GM19372 (cell line): ENCODE measurements around the gene CLCF1.
"Not testable (repeated sequence)": the region's sequence is repeated elsewhere in the genome, so short reads cannot be mapped to it uniquely, and the experiment has no call there.

Source experiments
- ATAC-seq: cut with Tn5 transposase; IDR thresholded peaks from one replicate; pipeline ENCODE4 v1.9.1; 2021; ENCODE audit warnings: mild to moderate bottlenecking, low read depth, moderate library complexity; ENCODE audit not compliant: unreplicated experiment

The CLCF1 gene

GRCh38 chr11:67409261-67409666 lies 35.9 kb upstream of the CLCF1 start:
- no peak for ATAC-seq

DNA sequence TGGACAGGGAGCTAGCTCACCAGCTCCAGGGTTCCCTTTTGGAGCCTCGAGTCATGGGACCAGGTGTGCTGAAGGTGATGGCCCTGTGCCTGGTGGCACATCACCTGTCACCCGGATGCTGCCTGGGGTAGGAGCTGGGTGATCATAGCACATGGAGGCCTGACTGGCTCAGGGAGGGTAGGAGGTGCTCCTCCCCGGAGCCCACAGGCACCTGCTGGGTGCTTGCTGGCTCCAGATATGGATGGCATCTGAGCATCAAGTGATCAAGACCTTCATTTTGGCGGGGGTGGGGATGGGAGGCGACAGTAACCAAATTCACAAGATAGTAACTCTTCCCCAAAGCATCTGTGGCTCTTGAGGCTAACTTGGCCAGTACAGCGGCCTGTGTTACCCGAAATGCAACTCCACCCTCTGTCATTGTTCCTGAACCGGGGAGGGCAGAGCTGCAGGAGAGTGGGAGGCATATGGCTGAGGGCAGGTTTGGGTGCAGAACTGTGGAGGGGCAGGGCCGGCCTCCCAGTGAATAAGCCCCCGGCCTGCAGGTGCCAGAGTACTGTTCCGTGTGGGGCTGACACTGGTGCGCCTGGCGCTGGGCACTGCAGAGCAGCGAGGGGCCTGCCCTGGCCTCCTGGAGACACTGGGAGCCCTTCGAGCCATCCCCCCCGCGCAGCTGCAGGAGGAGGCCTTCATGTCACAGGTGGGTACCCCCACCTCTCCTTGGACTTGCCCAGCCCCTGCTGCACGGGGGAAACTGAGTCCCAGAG lies 35.2 kb upstream of the CLCF1 start:
- ATAC-seq, result no peak

DNA sequence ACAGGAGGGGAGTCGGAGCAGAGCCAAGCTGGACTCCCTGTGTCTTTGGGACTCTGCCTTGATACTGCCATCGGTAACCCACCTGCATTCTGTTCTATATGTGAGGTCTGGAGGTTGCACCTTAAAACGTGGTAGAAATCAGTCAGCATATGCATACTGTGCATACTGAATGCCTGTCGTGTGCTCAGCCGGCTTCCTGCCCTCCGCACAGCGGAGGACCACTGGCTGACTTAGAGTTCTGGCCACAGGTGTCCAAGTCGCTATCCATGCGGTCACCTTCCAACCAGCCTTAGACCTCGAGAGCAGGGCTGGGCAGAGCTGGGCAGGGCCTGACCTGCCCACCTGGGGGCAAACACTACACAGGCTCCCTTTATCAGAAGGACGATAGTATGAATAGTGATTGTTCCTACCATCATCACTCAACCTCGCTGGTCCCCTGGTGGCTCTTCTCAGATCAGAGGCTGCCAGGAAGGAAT lies 34.3 kb upstream of the CLCF1 start:
- no peak for ATAC-seq

GRCh38 chr11:67406969-67407687 lies 33.7 kb upstream of the CLCF1 start:
- ATAC-seq, result no peak

DNA sequence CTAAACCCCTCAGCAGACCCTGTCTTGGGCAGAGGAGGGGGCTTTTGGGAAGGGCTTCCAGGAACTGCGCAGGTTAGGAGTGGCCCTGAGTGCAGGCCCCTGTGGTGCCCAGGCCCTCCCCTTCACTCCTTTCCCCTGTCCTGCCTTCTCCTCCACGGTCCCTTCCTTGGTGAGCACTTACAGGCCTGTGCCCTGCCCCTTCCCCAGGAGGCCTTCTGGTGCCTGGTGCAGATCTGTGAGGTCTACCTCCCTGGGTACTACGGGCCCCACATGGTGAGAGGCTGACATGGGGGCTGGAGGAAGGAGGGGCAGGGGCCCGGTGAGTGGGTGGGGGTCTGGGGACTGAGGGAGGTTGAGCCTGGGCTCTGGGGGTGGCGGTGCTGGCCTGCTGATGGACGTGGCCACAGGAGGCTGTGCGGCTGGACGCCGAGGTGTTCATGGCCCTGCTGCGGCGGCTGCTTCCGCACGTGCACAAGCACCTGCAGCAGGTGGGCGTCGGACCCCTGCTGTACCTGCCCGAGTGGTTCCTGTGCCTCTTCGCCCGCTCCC lies 33.1 kb upstream of the CLCF1 start:
- no peak for ATAC-seq

DNA sequence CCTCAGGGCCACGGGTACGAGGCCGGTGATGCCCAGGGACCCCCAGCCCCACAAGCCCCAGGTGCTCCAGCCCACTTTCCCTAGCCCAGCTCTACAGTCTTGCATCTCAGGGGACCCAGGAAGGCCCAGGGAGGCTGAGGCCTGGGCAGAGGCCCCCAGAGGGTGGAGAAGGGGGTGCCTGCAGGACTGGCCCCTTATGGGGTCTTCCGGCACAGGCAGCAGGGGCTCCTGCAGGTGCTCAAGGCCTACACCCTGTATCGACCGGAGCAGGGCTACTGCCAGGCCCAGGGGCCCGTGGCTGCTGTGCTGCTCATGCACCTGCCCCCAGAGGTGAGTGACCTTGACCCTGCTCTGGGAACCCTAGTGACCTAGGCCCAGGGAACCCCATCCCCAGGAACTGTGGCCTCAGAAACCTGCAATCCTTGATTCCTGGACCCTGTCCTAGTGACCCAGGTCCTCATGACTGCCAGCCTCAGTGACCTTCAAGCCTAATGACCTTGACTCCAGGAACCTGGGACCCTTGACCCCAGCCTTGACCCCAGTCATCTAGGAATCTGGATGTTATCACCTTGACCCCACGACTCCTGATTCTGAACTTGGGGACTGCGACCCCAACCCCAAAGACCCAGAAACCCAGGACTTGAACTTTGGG lies 32.4 kb upstream of the CLCF1 start:
- no peak for ATAC-seq

DNA sequence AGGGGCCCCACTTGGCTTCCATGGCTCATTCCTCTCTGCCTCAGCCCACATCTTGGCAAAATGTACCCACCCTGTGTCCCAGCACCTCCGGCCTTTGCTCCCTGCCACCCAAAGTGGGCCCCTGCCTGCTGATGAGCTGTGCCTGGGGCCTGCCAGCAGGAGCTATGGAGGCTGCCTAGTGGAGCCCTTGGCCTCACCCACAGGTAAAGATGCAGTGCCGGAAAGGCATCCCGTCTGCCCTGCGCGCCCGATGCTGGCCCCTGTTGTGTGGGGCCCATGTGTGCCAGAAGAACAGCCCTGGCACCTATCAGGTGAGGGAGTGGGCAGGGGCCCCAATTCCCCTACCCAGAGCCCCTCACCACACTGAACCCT lies 31.8 kb upstream of the CLCF1 start:
- no peak for ATAC-seq

DNA sequence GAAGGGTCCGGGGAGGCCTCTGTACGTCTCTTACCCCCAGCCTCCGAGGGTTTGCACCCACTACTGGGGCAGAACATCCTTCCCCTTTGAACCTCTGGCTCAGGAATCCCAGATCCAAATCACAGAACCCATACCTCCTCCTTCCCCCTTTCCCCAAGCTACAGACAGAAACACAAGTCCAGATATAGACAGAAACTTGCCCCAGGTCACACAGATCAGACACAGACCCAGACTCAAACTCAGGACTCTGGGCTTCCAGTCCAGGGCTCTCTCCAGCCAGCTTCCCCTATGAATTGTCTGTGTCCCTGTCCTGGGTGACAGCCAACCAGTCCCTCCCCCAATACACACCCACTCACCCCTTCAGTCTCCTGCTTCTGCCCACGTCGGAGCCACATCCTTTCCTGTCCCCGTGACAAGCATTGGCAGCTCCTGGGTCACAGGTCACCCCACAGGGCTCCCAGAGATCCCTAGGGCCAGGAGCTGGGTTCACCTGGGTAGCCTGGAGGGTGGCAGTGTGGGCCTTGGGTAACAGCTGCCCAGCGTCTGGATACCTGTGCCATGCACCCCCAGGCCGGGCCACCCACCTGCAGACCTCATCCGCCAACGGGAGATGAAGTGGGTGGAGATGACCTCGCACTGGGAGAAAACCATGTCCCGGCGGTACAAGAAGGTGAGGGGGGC lies 31.3 kb upstream of the CLCF1 start:
- no peak for ATAC-seq

- not testable (repeated sequence) for ATAC-seq
These were observed 29.7 kb upstream of the CLCF1 start for GRCh38 chr11:67403085-67403484.

DNA sequence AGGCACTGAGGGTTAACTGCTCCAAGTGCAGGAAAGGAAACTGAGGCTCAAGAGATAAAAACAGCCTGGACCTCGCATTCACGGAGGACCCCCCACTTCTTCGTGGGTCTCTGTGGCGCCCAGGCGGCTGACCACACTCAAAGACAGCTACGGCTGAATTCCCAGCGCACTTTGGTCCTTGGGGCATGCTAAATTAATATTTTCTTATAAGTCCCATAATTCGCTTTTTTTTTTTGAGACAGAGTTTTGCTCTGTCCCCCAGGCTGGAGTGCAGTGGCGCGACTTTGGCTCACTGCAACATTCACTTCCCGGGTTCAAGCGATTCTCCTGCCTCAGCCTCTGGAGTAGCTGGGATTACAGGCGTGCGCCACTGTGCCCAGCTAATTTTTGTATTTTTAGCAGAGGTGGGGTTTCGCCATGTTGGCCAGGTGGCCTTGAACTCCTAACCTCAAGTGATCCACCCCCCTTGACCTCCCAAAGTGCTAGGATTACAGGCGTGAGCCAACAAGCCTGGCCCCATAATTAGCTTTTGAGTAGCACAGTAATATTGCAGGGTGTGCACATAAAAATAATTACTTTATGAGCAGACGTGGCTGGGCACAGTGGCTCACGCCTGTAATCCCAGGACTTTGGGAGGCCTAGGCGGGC lies 28.9 kb upstream of the CLCF1 start:
- not testable (repeated sequence) for ATAC-seq

- ATAC-seq, result peak; percentile 69
These were observed 28.2 kb upstream of the CLCF1 start, which contains the start of gene PPP1CA for GRCh38 chr11:67401495-67402191. Gene PPP1CA, minus strand, starts transcription at chr11:67401858. Its CDS starts 76 bp downstream, at chr11:67401782.

- peak; percentile 6 for ATAC-seq
These were observed 27.6 kb upstream of the CLCF1 start for GRCh38 chr11:67400942-67401494.

DNA sequence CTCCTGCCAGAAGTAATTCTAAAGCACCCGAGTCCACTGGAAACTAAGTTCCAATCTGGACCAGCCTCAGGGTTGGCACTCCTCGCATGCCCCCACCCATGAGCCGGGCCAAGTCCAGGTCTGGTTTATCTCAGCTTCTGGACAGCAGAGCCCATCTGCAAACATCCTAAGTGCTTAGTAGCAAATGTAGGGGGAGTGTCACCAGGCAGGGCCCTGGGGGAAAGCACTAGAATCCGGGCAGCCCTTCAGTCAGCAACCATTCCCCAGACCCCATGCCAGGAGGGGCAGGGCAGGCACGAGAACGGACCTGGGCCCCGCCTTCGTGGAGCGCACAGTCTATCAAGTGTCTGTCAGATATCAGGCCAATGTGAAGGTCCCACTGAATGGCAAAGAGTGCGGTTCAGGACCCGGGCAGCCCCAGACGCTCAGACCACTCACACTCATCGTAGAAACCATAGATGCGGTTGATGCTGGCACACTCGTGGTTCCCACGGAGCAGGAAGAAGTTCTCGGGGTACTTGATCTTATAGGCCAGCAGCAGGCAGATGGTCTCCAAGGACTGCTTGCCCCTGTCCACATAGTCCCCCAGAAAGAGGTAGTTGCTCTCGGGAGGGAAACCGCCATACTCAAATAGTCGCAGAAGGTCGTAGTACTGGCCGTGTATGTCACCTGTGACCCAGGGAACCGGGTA lies 27.0 kb upstream of the CLCF1 start:
- ATAC-seq, result no peak

DNA sequence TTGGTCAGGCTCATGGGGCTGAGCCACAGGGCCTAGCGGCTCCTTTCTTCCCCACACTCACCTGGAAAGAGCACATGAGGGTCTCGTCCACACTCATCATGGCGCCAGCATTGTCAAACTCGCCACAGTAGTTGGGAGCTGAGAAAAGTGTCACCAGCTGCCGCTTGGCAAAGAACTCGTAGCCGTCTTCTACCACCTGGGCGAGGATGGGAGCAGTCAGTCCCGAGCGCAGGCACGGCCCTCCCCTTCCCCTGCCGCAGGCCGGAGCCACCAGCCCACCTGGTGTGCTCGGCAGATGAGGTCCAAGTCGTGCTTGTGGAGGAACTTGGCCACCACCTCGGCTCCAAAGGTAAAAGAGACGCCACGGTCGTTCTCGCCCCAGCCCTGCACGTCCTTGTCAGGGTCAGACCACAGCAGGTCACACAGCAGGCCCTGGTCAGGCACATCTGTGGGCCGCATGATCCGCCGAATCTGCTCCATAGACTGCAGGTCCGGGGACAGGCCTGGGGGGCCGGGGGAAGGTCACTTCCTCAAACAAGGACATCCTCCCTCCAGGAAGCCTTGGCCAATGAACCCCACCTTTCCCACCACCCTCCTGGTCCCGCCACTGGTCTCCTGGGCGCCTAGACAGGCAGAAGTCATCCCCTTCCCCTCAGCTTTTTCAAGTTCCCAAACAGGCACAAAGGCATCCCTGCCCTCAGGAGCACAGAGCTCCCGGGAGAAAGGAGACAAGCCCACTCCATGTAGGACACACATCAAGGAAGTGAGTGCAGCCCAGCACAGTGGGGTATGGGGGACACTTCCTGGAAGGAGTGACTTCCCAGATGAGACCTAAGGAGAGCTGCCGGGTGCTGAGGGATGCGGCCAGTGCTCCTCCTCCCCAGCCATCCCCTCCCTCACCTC lies 25.5 kb upstream of the CLCF1 start:
- no peak for ATAC-seq

DNA sequence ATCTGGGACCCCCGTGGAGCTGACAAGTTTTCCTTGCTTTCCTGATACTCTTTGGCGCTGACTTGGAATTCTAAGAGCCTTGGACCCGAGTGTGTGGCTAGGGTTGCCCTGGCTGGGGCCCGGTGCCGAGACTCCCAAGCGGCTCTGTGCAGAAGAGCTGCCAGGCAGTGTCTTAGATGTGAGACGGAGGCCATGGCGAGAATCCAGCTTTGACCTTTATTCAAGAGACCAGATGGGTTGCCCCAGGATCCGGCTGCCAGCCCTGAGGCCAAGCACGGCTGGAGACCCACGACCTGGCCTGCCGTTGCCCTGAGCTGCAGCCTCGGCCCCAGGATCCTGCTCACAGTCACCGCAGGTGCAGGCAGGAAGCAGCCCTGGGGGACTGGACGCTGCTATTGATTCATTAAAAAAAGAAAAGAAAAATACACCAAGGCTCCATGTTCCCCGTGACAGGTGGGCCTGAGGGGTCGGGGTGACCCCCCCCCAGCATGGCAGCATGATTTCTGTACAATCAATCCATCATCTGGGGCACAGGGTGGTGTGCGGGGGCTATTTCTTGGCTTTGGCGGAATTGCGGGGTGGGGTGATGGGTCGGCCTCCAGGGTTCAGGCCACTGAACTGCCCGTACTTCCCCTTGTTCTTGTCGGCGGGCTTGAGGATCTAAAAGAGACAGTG lies 24.7 kb upstream of the CLCF1 start:
- no peak for ATAC-seq

GRCh38 chr11:67397536-67397935 lies 24.1 kb upstream of the CLCF1 start:
- ATAC-seq, result no peak
